IPS-15b (cell line): ENCODE results near the gene SH3GL1.
A peak's percentile ranks its signal among the peaks of the same experiment; 100 is the strongest.
"Not testable (repeated sequence)": the region's sequence is repeated elsewhere in the genome, so short reads cannot be mapped to it uniquely, and the experiment has no call there.

ENCODE experiments used
- H3K27me3 ChIP-seq: one replicate; pipeline ENCODE4 v1.6.1; 2013; ENCODE audit warnings: low read length; ENCODE audit not compliant: control insufficient read depth, insufficient read depth
- H3K36me3 ChIP-seq: one replicate; pipeline ENCODE4 v1.6.1; 2013; ENCODE audit warnings: low read length; ENCODE audit not compliant: control insufficient read depth, insufficient read depth
- H3K4me1 ChIP-seq: one replicate; pipeline ENCODE4 v1.6.1; 2013; ENCODE audit warnings: mild to moderate bottlenecking, low read length; ENCODE audit not compliant: control insufficient read depth, insufficient read depth
- H3K4me3 ChIP-seq: one replicate; pipeline ENCODE4 v1.5.1; 2013; ENCODE audit warnings: low read depth, low read length
- H3K9ac ChIP-seq: one replicate; pipeline ENCODE4 v1.6.1; 2013; ENCODE audit warnings: low read depth, mild to moderate bottlenecking, low read length
- H3K9me3 ChIP-seq: one replicate; pipeline ENCODE4 v1.6.1; 2013; ENCODE audit warnings: mild to moderate bottlenecking, low read length; ENCODE audit not compliant: control insufficient read depth, insufficient read depth

SH3GL1 gene

GRCh38 chr19:4334929-4335570 is 65.3 kb downstream of the SH3GL1 start:
- no peak overlapping the region for H3K9ac ChIP-seq
- H3K36me3 ChIP-seq: peaks cover 8% of the 10 kb centered on the region
- H3K9me3 ChIP-seq: no peaks in the 10 kb centered on the region
- peaks cover 2% of the 10 kb centered on the region for H3K4me1 ChIP-seq
- H3K27me3 ChIP-seq: no peaks in the 10 kb centered on the region
- no peak overlapping the region for H3K4me3 ChIP-seq

GRCh38 chr19:4329858-4330257 is 70.5 kb downstream of the SH3GL1 start:
- peaks cover 4% of the 10 kb centered on the region for H3K36me3 ChIP-seq
- H3K4me1 ChIP-seq: peaks cover 5% of the 10 kb centered on the region
- H3K9me3 ChIP-seq: no peaks in the 10 kb centered on the region
- H3K27me3 ChIP-seq: no peaks in the 10 kb centered on the region
- peak overlapping the region; percentile 77 for H3K4me3 ChIP-seq
- H3K9ac ChIP-seq: no peak overlapping the region

GRCh38 chr19:4328991-4329681 is 71.2 kb downstream of the SH3GL1 start:
- H3K36me3 ChIP-seq, H3K4me1 ChIP-seq, H3K27me3 ChIP-seq, H3K9ac ChIP-seq, H3K9me3 ChIP-seq: not testable (repeated sequence)
- peak overlapping the region; percentile 77 for H3K4me3 ChIP-seq

- Histone ChIP-seq H3K36me3 (peaks cover 2% of the 10 kb centered on the region), H3K4me1 (peaks cover 5% of the 10 kb centered on the region), H3K27me3 (no peaks in the 10 kb centered on the region), H3K9me3 (no peaks in the 10 kb centered on the region), H3K9ac (peak overlapping the region; percentile 47), H3K4me3 (peak overlapping the region; percentile 77)
Observed at GRCh38 chr19:4328243-4328990, 71.9 kb downstream of the SH3GL1 start.

DNA sequence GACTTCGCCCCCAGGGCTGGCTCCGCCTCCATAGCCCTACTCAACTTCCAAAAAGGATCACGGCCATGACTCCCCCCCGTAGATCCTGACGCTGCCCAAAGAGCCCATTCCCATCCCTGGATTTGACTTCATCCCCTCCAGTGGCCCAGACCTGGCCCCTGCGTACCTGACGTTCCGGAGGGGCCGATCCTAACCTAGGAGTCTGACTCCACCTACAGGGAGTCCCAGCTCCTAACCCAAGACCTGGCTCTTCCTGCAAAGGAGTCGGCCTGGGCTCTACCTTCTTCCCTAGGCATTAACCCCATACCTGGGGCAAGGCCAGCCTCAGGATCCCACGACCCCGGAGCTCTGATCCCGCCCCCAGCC is 72.5 kb downstream of the SH3GL1 start:
- no peaks in the 10 kb centered on the region for H3K27me3 ChIP-seq
- peaks cover 5% of the 10 kb centered on the region for H3K4me1 ChIP-seq
- peaks cover 2% of the 10 kb centered on the region for H3K36me3 ChIP-seq
- H3K4me3 ChIP-seq: peak overlapping the region; percentile 72
- H3K9ac ChIP-seq: no peak overlapping the region
- H3K9me3 ChIP-seq: no peaks in the 10 kb centered on the region

DNA sequence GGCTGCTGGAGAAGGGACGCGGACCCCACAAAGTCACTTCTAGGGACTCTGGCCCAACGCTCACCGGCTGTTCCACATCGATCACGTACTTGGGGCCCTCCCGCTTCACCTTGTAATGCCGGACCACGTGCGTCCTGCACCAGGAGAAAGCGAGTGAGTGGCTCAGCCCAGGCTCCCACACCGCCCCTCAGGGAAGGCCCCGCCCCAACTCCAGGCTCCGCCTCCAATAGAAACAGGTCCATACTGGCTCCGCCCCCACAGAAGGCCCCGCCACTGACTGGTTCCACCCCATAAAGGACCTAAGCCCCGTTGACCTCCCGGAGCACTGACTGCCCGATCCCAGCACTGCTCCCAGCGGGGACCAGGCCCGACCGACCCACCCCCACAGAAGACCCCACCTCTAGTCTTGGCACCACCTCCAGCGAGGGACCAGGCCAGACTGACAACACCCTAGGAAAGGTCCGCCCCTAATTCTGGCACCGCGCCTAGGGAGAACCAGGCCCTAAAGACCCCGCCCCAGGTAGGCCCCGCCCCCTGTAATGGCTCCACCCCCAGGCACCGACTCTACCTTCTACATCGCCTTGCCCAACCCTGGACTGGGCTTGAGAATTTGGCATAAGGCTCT is 73.0 kb downstream of the SH3GL1 start:
- H3K9ac ChIP-seq: peak overlapping the region; percentile 73
- peaks cover 2% of the 10 kb centered on the region for H3K36me3 ChIP-seq
- H3K4me3 ChIP-seq: peak overlapping the region; percentile 72

GRCh38 chr19:4326837-4327251 is 73.5 kb downstream of the SH3GL1 start:
- Histone ChIP-seq H3K9ac (peak overlapping the region; percentile 73), H3K27me3 (no peaks in the 10 kb centered on the region), H3K4me1 (peaks cover 5% of the 10 kb centered on the region), H3K9me3 (no peaks in the 10 kb centered on the region), H3K4me3 (peak overlapping the region; percentile 72), H3K36me3 (peaks cover 2% of the 10 kb centered on the region)

More for the DNA sequence above, 73.0 kb downstream of the SH3GL1 start:
- Histone ChIP-seq H3K9me3 (no peaks in the 10 kb centered on the region), H3K4me1 (peaks cover 5% of the 10 kb centered on the region), H3K27me3 (no peaks in the 10 kb centered on the region)

DNA sequence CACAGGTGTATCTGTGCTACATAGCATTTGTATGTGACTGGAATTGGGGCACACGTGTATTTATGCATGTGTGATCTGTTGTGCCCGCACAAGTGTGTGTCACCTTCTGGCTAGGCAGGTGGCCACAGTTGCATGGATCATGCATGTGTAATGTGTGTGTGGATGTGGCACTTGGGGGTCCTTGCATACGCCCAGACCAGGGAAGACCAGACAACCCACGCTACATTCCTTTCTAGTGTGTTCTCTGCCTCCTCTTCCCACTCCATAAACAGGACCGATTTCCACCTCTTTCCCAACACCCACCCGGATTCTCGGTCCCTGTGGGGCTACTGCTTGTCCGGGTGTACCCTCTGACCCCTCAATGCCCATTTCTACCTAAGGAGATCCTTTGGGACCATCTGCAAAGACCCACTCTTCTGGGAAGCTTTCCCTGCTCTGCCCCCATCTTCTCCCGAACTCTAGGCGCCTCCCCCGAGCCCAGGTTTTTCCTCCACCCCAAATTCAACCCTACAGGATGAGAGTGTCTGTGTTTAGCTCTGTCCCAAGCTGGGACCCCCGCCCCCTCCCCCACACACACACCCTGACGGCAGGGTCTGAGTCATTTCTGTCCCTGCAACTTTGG is 74.0 kb downstream of the SH3GL1 start:
- Histone ChIP-seq H3K36me3 (peaks cover 2% of the 10 kb centered on the region), H3K4me1 (peaks cover 5% of the 10 kb centered on the region), H3K9ac (no peak overlapping the region), H3K27me3 (no peaks in the 10 kb centered on the region), H3K9me3 (no peaks in the 10 kb centered on the region), H3K4me3 (peak overlapping the region; percentile 72)

DNA sequence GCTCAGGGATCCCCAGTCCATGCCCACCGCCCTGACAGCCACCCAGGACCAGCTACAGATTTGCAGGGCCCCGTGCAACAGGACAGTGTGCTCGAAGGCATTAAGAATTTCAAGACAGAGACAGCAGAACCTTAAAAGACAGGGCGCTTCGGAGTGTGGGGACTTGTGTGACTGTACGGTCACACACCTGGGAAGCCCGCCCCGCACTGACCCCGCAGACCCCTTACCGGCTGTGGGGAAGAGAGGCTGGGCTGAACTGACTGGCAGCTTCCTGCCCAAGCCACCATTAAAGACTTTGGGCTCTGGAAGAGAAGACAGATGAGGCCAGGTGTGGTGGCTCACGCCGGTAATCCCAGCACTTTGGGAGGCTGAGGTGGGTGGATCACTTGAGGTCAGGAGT is 76.1 kb downstream of the SH3GL1 start:
- Histone ChIP-seq H3K27me3 (no peaks in the 10 kb centered on the region), H3K4me3 (no peak overlapping the region), H3K4me1 (peaks cover 5% of the 10 kb centered on the region), H3K9me3 (no peaks in the 10 kb centered on the region), H3K9ac (no peak overlapping the region), H3K36me3 (peaks cover 2% of the 10 kb centered on the region)

GRCh38 chr19:4323692-4324091 is 76.7 kb downstream of the SH3GL1 start:
- no peaks in the 10 kb centered on the region for H3K27me3 ChIP-seq

DNA sequence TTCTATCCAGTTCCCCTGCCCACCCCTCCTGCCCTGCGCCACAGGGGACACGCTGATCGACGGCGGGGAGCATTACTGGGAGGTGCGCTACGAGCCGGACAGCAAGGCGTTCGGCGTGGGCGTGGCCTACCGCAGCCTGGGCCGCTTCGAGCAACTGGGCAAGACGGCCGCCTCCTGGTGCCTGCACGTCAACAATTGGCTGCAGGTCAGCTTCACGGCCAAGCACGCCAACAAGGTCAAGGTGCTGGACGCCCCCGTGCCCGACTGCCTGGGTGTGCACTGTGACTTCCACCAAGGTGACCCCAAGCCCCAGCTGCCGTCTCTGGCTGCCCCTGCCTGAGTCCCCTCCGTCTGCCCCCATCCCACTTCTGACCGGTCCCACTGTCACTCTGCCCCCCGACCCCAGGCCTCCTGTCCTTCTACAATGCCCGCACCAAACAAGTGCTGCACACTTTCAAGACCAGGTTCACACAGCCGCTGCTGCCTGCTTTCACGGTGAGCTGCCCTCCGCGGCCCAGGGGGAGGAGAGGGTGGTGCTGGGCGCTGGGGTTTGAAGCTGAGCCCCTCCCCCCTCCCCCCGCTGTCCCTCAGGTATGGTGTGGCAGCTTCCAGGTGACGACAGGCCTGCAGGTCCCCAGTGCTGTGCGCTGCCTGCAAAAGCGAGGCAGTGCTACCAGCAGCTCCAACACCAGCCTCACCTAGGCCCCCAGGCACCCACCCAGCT is 77.2 kb downstream of the SH3GL1 start:
- no peaks in the 10 kb centered on the region for H3K9me3 ChIP-seq
- no peaks in the 10 kb centered on the region for H3K27me3 ChIP-seq
- peaks cover 5% of the 10 kb centered on the region for H3K4me1 ChIP-seq
- no peak overlapping the region for H3K4me3 ChIP-seq
- H3K36me3 ChIP-seq: peaks cover 10% of the 10 kb centered on the region
- no peak overlapping the region for H3K9ac ChIP-seq

More at GRCh38 chr19:4323692-4324091, 76.7 kb downstream of the SH3GL1 start:
- H3K4me3 ChIP-seq: no peak overlapping the region
- peaks cover 4% of the 10 kb centered on the region for H3K36me3 ChIP-seq
- peaks cover 5% of the 10 kb centered on the region for H3K4me1 ChIP-seq
- no peaks in the 10 kb centered on the region for H3K9me3 ChIP-seq
- H3K9ac ChIP-seq: no peak overlapping the region
